Inflammatory macrophage treated with lipopolysaccharide for 1 hour (primary cell): Measurements from ENCODE around the gene TNIK.

Source experiments
- DNase-seq, 2 donors: peaks; one replicate each; pipeline ENCODE4 v3.0.0-alpha.2; 2020 to 2022

The TNIK gene

GRCh38 chr3:171335559-171335958 is 124.6 kb downstream of the TNIK start:
- no peak for DNase-seq

- DNase-seq: no peak
Observed at GRCh38 chr3:171334465-171334811, 125.8 kb downstream of the TNIK start.

- DNase-seq: no peak
Observed at GRCh38 chr3:171333784-171334464, 126.3 kb downstream of the TNIK start.

- no peak for DNase-seq
Observed at GRCh38 chr3:171330938-171331337, 129.3 kb downstream of the TNIK start.

GRCh38 chr3:171329746-171330145 is 130.5 kb downstream of the TNIK start:
- no peak for DNase-seq

DNA sequence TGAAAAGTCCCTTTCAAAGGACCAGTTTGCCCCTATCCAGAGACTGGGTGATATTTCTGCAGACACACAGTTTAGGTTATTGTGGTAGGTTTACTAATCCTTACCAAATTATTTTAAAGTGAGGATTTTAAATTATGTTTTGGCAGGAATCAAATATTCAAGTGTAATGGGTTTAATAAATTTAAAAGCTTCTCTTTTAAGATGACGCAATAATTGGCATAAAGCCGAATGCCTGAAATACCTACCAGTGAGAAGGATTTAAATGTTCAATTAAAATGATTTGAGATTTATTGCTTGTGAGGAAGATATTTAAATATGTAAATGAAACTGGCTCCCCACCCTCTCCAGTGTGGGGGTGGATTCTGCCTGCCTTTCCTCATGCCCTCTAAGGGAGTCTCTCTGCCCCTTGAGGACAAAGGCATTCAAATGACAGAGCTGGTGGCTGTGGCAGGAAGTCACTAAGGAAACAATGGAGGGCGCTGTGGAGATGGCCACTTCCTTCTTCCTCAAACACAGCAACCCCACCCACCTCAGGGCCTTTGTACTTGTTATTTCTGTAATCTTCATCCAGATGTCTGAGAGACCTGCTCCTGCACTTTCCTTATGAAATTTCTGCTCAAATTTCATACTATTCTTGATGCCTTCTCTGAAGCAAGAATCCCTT is 131.7 kb downstream of the TNIK start:
- DNase-seq: peak; percentile 65 to 67

- DNase-seq: no peak
Observed at GRCh38 chr3:171327441-171328174, 132.6 kb downstream of the TNIK start.

GRCh38 chr3:171326717-171327440 is 133.3 kb downstream of the TNIK start:
- DNase-seq: no peak

GRCh38 chr3:171323938-171324536 is 136.2 kb downstream of the TNIK start:
- DNase-seq: peak; percentile 34 to 56

DNA sequence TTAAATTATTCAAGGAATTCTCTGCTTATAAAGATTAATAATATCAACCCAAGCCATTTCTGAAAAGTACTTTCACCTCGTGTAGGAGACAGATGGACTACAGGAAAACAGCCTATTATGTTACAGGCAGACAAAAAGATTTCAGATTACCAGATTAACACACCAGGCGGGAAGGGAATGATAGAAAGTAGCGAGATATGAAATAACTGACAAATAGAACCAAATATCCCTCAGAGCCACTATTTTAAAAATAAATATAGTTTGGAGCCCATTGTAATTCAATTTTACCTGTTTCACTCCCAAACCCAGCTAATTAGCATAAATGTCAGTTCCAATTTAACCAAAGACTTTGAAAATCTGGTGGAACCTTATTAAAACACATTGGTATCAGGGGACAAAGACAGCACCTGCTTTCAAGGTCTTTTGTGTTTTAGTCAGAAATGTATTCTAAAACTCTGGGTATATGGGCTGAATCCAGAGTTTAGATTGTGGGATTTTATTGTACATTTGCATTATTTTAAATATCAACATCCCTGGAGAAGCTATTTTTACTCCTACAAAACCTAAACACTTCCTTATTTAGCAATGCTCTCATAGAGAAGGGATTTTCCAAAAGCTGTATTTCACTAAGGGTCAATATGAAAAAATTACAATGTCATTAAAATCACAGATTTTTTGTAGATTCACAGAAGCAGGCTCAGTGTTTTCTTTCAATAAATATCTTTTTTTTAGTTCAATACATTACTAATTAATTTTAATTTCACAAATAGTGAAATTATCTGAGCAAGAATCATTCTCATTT is 138.4 kb downstream of the TNIK start:
- peak; percentile 54 to 65 for DNase-seq

- DNase-seq: peak; percentile 32 to 75
Observed at GRCh38 chr3:171320750-171321558, 139.3 kb downstream of the TNIK start.

DNA sequence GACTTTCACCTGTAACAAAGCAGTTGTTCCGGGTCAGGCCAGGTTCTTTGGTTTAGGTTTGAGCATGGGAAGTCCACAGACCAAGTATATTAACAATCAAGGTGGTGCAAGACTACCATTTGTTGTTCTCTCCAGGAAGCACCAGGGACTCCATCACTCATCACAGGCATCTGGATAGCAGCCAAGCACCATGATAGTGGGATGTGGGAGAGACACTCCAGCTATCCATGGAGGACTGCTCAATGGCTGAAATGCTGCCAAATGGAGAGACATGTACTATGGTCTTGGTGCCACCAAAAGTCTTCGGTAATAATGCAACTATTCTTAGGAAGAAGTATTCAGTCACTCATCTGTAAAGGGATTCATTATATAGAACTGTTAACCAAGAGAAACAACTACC is 143.0 kb downstream of the TNIK start:
- DNase-seq: no peak

GRCh38 chr3:171315919-171316318 is 144.3 kb downstream of the TNIK start:
- DNase-seq: no peak

- DNase-seq: no peak
Observed at GRCh38 chr3:171315101-171315500, 145.1 kb downstream of the TNIK start.

DNA sequence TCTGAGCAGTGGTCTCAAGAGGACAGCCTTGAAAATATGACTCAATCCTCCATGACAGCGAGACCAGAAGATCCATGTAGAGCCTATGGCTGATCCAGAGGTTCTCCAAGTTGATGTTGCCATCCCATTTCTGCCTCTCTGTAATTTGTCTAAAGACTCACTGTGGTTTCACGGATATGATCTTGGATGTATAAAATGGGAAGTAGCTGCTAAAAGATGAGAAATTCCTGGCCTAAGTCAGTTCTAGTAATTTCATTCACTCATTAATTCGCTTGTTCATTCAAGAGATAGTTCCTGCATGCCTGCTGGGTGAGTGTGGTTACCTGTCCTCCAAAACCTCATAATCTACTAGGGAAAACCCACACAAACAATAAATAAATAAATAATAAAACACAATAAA is 145.9 kb downstream of the TNIK start:
- no peak for DNase-seq

DNA sequence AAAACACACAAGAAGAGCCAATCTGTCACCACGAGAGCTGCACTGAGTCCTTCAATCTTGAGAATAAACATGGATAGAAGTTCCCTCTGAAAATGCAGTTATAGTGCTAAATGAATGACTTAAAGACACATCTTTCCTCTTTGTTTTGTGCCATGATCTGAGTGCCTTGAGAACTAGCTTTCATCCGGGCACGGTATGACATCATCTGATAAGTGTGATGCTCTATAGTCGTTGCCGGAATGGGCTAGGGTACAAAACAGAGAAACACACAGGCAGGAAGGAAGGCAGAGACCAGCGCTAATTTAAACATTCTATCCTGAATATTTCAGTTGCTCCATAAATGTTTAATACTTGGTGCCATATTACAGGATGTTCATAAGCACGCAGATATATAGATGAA is 146.5 kb downstream of the TNIK start:
- no peak for DNase-seq

GRCh38 chr3:171312741-171313140 is 147.5 kb downstream of the TNIK start:
- DNase-seq: no peak

DNA sequence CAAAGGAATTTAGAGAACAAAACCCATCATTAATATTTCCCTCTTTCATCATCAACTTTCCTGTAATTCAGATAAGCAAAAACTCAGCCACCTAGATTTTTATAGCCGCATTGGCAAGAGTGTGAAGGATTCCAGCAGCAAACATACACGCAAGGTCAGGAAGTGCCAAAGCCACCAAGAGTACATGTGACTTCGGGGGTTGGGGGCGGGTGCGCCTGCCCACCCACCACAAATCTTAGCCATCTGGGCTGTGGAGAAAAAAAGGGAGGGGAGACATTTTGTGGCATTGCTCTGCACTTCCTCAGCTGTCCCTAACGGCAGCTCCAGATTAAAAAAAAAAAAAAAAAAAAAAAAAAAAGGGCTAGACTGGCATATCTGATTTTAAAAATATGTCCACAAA is 148.4 kb downstream of the TNIK start:
- DNase-seq: no peak

DNA sequence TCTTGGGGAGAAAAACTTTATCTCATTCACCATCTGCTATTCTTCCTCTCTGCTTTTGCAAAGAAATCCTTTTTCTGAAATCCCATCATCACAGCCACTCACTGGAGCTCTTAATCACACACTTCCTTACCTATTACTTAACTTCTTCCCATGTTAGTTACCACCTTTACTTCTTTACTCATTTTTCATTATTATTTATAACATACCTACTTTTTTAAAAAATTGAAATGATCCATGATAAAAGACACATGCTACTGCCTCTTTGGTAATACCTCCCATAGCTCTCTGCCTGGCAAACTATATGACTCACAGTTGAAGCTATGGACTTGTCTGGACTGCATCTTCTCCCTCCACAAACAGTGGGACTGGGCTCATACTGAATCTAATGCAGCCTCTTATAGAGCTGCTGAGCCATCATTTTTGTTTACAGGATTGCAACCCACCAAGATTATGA is 150.3 kb downstream of the TNIK start:
- DNase-seq: no peak

- no peak for DNase-seq
Observed at GRCh38 chr3:171307988-171308387, 152.2 kb downstream of the TNIK start.

- no peak for DNase-seq
Observed at GRCh38 chr3:171307046-171307585, 153.1 kb downstream of the TNIK start.
